Endothelial cell of umbilical vein (primary cell): ENCODE results near the gene CEP97.

Source experiments
- CTCF ChIP-seq, 2 donors: IDR thresholded peaks; 1 replicate in 1 of 2; 2 replicates in 1 of 2; pipeline ENCODE4 v1.5.1; 2011; ENCODE audit warnings: low read length in 2 of 2, mild to moderate bottlenecking in 2 of 2, moderate library complexity in 2 of 2, control low read depth in 1 of 2, inconsistent platforms in 1 of 2, low read depth in 1 of 2; ENCODE audit not compliant: insufficient read depth in 1 of 2; ENCODE audit errors: extremely low read depth in 1 of 2
- EZH2 ChIP-seq: IDR thresholded peaks from 2 replicates; pipeline ENCODE4 v1.6.1; 2012; ENCODE audit warnings: borderline replicate concordance, low read depth, mild to moderate bottlenecking, moderate library complexity, low read length, inconsistent platforms; ENCODE audit not compliant: severe bottlenecking

- TF ChIP-seq EZH2 (no peak), CTCF (IDR thresholded peaks at IDR 0.05; ENCODE audit: extremely low read depth in 1 of 2, insufficient read depth in 1 of 2, low read depth in 1 of 2, low read length in 2 of 2) (no peak)
Observed at GRCh38 chr3:101802179-101802578, 77.8 kb downstream of the CEP97 start.
